OCI-LY7 (cell line): ENCODE measurements around the gene TMEM209. TPM values are rescaled to one million over a fixed set of nuclear protein-coding genes. Genes with fewer than 3 reads are reported as not detected.
"Not testable (repeated sequence)": the region's sequence is repeated elsewhere in the genome, so short reads cannot be mapped to it uniquely, and the experiment has no call there.

Experiments
- BruUV-seq: library from RNA; stranded (reverse); fragments of 400-500 nt; replicated peaks from 2 replicates; lab custom pipeline; 2021; lab: Mats Ljungman, UMichigan
- CTCF ChIA-PET: fragments of 300-600 bp; sonication (Branson Sonifier 250); formaldehyde crosslinking; loops from one replicate; lab custom pipeline; 2022; ENCODE audit warnings: antibody characterized with exemption; ENCODE audit not compliant: unreplicated experiment; lab: Charles Lee
- POLR2A ChIA-PET: fragments of 300-600 bp; sonication (Branson Sonifier 250); formaldehyde crosslinking; loops from one replicate; lab custom pipeline; 2022; ENCODE audit warnings: antibody characterized with exemption; lab: Charles Lee
- DNase-seq: peaks from one replicate; pipeline ENCODE4 v3.0.0-alpha.2; 2015; ENCODE audit warnings: low spot score
- H2AFZ ChIP-seq: fragments of 200-600 bp; sonication (generic), shearing (Covaris generic); 2 replicates; pipeline ENCODE4 v1.6.1; 2014; ENCODE audit warnings: mild to moderate bottlenecking, antibody characterized with exemption, low read length, moderate library complexity
- H3K27ac ChIP-seq: fragments of 200-600 bp; sonication (generic); 2 replicates; pipeline ENCODE4 v1.5.1; 2014; ENCODE audit warnings: mixed run types, low read depth, mild to moderate bottlenecking, moderate library complexity, low read length, inconsistent platforms; ENCODE audit not compliant: poor library complexity, severe bottlenecking
- H3K36me3 ChIP-seq: fragments of 200-600 bp; sonication (generic); 2 replicates; pipeline ENCODE4 v1.6.1; 2014; ENCODE audit warnings: mild to moderate bottlenecking, antibody characterized with exemption, low read length, moderate library complexity, mixed read lengths; ENCODE audit not compliant: insufficient read depth
- H3K4me1 ChIP-seq: fragments of 200-600 bp; sonication (generic); 2 replicates; pipeline ENCODE4 v1.5.1; 2014; ENCODE audit warnings: mild to moderate bottlenecking, low read length; ENCODE audit not compliant: insufficient read depth, poor library complexity, severe bottlenecking
- H3K4me2 ChIP-seq: fragments of 200-600 bp; sonication (generic); 2 replicates; pipeline ENCODE4 v1.6.1; 2014; ENCODE audit warnings: mild to moderate bottlenecking, low read length
- H3K4me3 ChIP-seq: fragments of 200-600 bp; sonication (generic); 2 replicates; pipeline ENCODE4 v1.5.1; 2014; ENCODE audit warnings: mild to moderate bottlenecking, low read depth, low read length; ENCODE audit not compliant: poor library complexity, severe bottlenecking
- H3K79me2 ChIP-seq: fragments of 200-600 bp; sonication (generic); 2 replicates; pipeline ENCODE4 v1.6.1; 2016; ENCODE audit warnings: low read depth, mild to moderate bottlenecking, low read length, moderate library complexity, mixed read lengths; ENCODE audit not compliant: insufficient read depth
- H3K9me2 ChIP-seq: fragments of 200-600 bp; sonication (generic); 2 replicates; pipeline ENCODE4 v1.6.1; 2016; ENCODE audit warnings: mild to moderate bottlenecking, low read length, mixed read lengths; ENCODE audit not compliant: insufficient read depth
- H3K9me3 ChIP-seq: fragments of 200-600 bp; sonication (generic); 2 replicates; pipeline ENCODE4 v1.6.1; 2014; ENCODE audit warnings: mild to moderate bottlenecking, mixed run types, low read length, mixed read lengths
- H4K20me1 ChIP-seq: fragments of 200-600 bp; sonication (generic); 2 replicates; pipeline ENCODE4 v1.6.1; 2014; ENCODE audit warnings: mild to moderate bottlenecking, antibody characterized with exemption, low read length, moderate library complexity, mixed read lengths; ENCODE audit not compliant: insufficient read depth
- EZH2phosphoT487 ChIP-seq: fragments of 200-600 bp; sonication (generic); IDR thresholded peaks from 2 replicates; pipeline ENCODE4 v1.6.1; 2018; ENCODE audit warnings: low read depth, borderline replicate concordance, mild to moderate bottlenecking, mixed run types, antibody characterized with exemption, low read length, moderate library complexity, mixed read lengths
- intact Hi-C: fragments of 100-400 bp; cut with micrococcal nuclease; formaldehyde crosslinking; loops from one replicate; pipeline ENCODE4 v1.10.0; 2022; ENCODE audit not compliant: unreplicated experiment
- total RNA-seq, 2 experiments: library from RNA; depleted of rRNA in 1 of 2; stranded (reverse); fragments of >200 nt in 1 of 2; shearing (Covaris generic) in 1 of 2; gene quantifications; 2 replicates each; pipeline ENCODE4 v1.2.3, GENCODE V29; 2014 to 2022
- TF ChIP-seq, protein P1 (sequence below): fragments of 200-600 bp; sonication (generic); conservative IDR thresholded peaks from 2 replicates; pipeline ENCODE4 v1.5.1; 2014; ENCODE audit warnings: mild to moderate bottlenecking, antibody characterized with exemption, low read length, moderate library complexity, mixed read lengths

Gene TMEM209
- total RNA-seq, 2 experiments from 2014 or later: 18.1 to 37.9 TPM

DNA sequence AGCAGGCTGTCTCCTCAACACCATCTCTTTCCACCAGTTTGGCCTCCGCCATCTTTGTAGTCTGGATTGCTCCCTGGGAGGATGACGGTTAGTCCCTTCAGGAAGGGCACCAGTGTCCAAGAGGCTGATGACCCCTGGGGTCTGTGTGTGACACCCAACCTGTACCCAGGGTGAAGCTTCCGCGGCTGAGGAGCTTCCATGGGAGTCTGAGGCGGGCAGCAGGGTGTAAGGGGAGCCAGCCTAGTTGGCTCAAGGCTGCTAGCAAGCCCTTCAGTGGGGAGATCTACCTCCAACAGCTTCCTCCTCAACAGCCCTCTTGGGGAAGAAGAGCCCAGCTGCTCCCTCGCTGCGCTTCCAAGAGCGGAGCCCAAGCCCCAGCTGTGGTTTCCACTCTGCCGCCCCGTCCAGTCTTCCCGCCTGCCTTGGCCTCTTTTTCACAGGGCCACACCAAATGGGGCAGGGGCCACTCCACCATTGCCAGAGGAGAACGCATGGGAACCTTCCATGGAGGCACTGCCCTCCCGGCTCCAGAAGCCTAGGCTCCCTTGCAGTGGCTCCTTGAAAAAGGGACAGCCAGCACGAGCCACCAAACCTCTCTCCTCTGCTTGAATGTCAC lies 57.4 kb downstream of the TMEM209 start:
- POLR2A ChIA-PET: interaction anchor here (0.7 to 1.0 kb wide), 2 partner anchors 22 to 716 kb away, joined by 5 to 6 read pairs; no protein-coding TSS in a partner anchor

DNA sequence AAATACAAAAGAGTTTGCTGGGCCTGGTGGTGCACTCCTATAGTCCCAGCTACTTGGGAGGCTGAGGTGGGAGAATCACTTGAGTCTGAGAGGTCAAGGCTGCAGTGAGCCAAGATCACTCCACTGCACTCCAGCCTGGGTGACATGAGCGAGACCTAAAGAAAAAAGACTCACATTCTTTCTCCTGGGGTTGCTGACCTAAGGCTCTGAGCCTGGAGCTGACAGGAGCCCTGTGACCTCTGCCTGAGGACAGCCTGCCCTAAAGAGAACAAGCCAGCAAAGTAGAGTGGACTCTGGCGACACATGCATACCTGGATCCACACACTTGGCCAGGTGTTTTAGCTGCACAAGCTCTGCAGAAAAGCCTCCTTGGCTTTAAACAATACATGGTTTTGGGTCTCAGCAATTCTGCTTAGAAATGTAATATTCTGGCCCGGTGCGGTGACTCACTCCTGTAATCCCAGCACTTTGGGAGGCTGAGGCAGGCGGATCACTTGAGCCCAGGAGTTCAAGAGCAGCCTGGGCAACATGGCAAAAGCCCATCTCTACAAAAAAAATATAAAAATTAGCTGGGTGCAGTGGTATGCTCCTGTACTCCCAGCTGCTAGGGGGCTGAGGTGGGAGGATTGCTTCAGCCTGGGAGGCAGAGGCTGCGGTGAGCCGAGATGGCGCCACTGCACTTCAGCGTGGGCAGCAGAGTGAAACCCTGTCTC lies 58.4 kb downstream of the TMEM209 start:
- Histone ChIP-seq H3K9me2 (no peaks in the 10 kb centered on the region), H2AFZ (no peak overlapping the region), H3K4me3 (no peak overlapping the region), H3K4me1 (peaks cover 32% of the 10 kb centered on the region), H3K36me3 (no peaks in the 10 kb centered on the region), H4K20me1 (no peaks in the 10 kb centered on the region), H3K9me3 (0 out of 2 replicates have a peak, but pooled peaks cover 4% of the 10 kb centered on the region), H3K79me2 (no peaks in the 10 kb centered on the region), H3K4me2 (no peak overlapping the region), H3K27ac (no peak overlapping the region)
- ChIA-PET POLR2A (interaction anchor here (0.6 to 1.0 kb wide), 3 partner anchors 21 to 1235 kb away, joined by 4 to 6 read pairs (median 5); no protein-coding TSS in a partner anchor), CTCF (no interaction called here)
- no peak for DNase-seq
- TF ChIP-seq EZH2phosphoT487: no peak
- TF ChIP-seq, protein P1, sequence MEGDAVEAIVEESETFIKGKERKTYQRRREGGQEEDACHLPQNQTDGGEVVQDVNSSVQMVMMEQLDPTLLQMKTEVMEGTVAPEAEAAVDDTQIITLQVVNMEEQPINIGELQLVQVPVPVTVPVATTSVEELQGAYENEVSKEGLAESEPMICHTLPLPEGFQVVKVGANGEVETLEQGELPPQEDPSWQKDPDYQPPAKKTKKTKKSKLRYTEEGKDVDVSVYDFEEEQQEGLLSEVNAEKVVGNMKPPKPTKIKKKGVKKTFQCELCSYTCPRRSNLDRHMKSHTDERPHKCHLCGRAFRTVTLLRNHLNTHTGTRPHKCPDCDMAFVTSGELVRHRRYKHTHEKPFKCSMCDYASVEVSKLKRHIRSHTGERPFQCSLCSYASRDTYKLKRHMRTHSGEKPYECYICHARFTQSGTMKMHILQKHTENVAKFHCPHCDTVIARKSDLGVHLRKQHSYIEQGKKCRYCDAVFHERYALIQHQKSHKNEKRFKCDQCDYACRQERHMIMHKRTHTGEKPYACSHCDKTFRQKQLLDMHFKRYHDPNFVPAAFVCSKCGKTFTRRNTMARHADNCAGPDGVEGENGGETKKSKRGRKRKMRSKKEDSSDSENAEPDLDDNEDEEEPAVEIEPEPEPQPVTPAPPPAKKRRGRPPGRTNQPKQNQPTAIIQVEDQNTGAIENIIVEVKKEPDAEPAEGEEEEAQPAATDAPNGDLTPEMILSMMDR: no peak
- BruUV-seq: no TSS peak
- intact Hi-C loops: no loop called here

More for the DNA sequence above, 57.4 kb downstream of the TMEM209 start:
- CTCF ChIA-PET: no interaction called here
- no peaks in the 10 kb centered on the region for H4K20me1 ChIP-seq
- H3K36me3 ChIP-seq: no peaks in the 10 kb centered on the region
- DNase-seq: no peak
- TF ChIP-seq, protein P1: no peak
- no peak for TF ChIP-seq EZH2phosphoT487
- no peak overlapping the region for H3K4me2 ChIP-seq
- peaks cover 32% of the 10 kb centered on the region for H3K4me1 ChIP-seq
- H3K4me3 ChIP-seq: no peak overlapping the region
- BruUV-seq: no TSS peak
- intact Hi-C loops: no loop called here
- H3K9me2 ChIP-seq: no peaks in the 10 kb centered on the region
- H3K79me2 ChIP-seq: no peaks in the 10 kb centered on the region
- H3K27ac ChIP-seq: no peak overlapping the region
- no peak overlapping the region for H2AFZ ChIP-seq
- H3K9me3 ChIP-seq: 0 out of 2 replicates have a peak, but pooled peaks cover 5% of the 10 kb centered on the region

DNA sequence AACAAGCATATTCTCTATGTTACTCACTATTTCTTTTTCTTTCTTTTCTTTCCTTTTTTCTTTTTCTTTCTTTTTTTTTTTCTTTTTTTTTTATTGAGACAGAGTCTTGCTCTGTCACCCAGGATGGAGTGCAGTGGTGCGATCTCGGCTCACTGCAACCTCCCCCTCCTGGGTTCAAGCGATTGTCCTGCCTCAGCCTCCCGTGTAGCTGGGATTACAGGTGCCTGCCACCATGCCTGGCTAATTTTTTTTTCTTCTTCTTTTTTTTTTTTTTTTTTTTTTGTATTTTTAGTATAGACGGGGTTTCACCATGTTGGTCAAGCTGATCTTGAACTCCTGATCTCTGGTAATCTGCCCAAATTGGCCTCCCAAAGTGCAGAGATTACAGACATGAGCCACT lies 59.1 kb downstream of the TMEM209 start:
- peaks cover 28% of the 10 kb centered on the region for H3K4me1 ChIP-seq
- H3K4me2 ChIP-seq, DNase-seq, H3K27ac ChIP-seq, H2AFZ ChIP-seq, H3K9me3 ChIP-seq, H3K79me2 ChIP-seq, BruUV-seq, intact Hi-C loops, H4K20me1 ChIP-seq, H3K9me2 ChIP-seq, H3K4me3 ChIP-seq, H3K36me3 ChIP-seq: not testable (repeated sequence)
- POLR2A ChIA-PET: interaction anchor here (0.6 kb wide), 1 partner anchor 1235 kb away, joined by 4 read pairs; no protein-coding TSS in a partner anchor
- CTCF ChIA-PET: interaction anchor here (0.6 kb wide), 1 partner anchor 694 kb away, joined by 3 read pairs; no protein-coding TSS in a partner anchor
